PC-3 (cell line): ENCODE results near the gene BARHL2.

Experiments used
- EZH2 ChIP-seq: fragments of 300-600 bp; sonication (generic); IDR thresholded peaks from one replicate; pipeline ENCODE4 v1.6.1; 2017; ENCODE audit warnings: antibody characterized with exemption, mild to moderate bottlenecking, low read length; ENCODE audit not compliant: unreplicated experiment
- TF ChIP-seq, protein P1 (sequence below): fragments of 300-600 bp; sonication (generic); conservative IDR thresholded peaks from 2 replicates; pipeline ENCODE4 v1.5.1; 2017; ENCODE audit warnings: antibody characterized with exemption, low read depth, mild to moderate bottlenecking, low read length

DNA sequence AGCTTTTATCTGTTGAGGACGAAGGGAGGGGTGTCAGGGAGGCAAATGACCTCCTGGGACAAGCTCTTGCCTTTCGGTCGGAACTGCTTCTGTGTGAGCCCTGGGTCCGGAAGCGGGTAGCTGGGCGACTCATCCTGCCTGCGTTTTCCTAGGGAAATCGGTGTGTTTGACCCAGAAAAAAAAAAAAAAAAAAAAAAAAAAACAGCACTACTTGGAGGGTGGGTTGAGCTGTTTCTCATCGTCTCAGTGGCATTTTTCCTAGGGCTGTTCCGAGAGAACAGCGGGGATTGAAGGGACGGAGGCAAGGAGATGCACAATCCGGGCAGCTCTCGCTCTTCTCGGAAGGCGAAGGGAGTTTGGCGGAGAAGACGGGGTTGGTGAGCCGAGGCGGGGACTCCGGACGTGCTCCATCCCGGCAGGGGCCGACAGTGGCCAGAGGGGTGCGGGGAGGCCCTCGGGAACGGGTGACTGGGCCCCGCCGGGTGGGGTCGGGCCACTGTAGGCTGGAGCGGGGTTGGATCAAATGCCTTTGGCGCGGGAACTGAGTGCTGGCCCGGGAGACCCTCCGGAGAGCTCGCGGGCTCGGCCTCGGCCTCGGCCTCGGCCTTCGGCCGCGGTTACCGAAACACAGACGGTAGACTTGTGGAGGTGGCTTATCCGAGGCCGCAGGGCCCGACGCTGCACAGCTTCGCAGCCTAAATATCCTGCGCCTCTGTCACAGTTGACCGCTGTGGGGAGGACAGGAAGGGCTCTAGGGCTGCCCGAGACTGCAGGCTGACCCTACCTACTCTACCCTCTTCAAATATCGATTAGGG is 2.4 kb upstream of the BARHL2 start:
- TF ChIP-seq, protein P1, sequence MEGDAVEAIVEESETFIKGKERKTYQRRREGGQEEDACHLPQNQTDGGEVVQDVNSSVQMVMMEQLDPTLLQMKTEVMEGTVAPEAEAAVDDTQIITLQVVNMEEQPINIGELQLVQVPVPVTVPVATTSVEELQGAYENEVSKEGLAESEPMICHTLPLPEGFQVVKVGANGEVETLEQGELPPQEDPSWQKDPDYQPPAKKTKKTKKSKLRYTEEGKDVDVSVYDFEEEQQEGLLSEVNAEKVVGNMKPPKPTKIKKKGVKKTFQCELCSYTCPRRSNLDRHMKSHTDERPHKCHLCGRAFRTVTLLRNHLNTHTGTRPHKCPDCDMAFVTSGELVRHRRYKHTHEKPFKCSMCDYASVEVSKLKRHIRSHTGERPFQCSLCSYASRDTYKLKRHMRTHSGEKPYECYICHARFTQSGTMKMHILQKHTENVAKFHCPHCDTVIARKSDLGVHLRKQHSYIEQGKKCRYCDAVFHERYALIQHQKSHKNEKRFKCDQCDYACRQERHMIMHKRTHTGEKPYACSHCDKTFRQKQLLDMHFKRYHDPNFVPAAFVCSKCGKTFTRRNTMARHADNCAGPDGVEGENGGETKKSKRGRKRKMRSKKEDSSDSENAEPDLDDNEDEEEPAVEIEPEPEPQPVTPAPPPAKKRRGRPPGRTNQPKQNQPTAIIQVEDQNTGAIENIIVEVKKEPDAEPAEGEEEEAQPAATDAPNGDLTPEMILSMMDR: no peak
- TF ChIP-seq EZH2: no peak
